Osteoblast (primary cell): Measurements from ENCODE around the gene ATG5. TPM values are rescaled to one million over a fixed set of nuclear protein-coding genes. Genes with fewer than 3 reads are reported as not detected.
A peak's percentile ranks its signal among the peaks of the same experiment; 100 is the strongest.

Experiments
- DNase-seq: peaks from one replicate; pipeline ENCODE4 v3.0.0; 2011; ENCODE audit warnings: low spot score, mixed read lengths; ENCODE audit not compliant: insufficient read length; ENCODE audit errors: missing footprints
- H2AFZ ChIP-seq: 2 replicates; pipeline ENCODE4 v1.6.0; 2011; ENCODE audit warnings: mild to moderate bottlenecking, low read length
- H3K27ac ChIP-seq: 2 replicates; pipeline ENCODE4 v1.5.1; 2011; ENCODE audit warnings: mild to moderate bottlenecking, low read depth, low read length, moderate library complexity
- H3K27me3 ChIP-seq: 2 replicates; pipeline ENCODE4 v1.6.0; 2012; ENCODE audit warnings: mild to moderate bottlenecking, control low read depth, inconsistent platforms, low read length, moderate library complexity; ENCODE audit not compliant: insufficient read depth
- H3K36me3 ChIP-seq: 2 replicates; pipeline ENCODE4 v1.5.1; 2011; ENCODE audit warnings: mild to moderate bottlenecking, low read length, control low read depth, moderate library complexity; ENCODE audit not compliant: insufficient read depth
- H3K4me1 ChIP-seq: 2 replicates; pipeline ENCODE4 v1.5.1; 2011; ENCODE audit warnings: mild to moderate bottlenecking, low read length, control low read depth, moderate library complexity; ENCODE audit not compliant: insufficient read depth
- H3K4me2 ChIP-seq: 2 replicates; pipeline ENCODE4 v1.6.0; 2011; ENCODE audit warnings: mild to moderate bottlenecking, low read length; ENCODE audit not compliant: insufficient read depth
- H3K4me3 ChIP-seq: fragments of 200-600 bp; sonication (generic); 3 replicates; pipeline ENCODE4 v1.5.1; 2012; ENCODE audit warnings: mild to moderate bottlenecking, low read length, inconsistent platforms; ENCODE audit not compliant: insufficient read depth
- H3K79me2 ChIP-seq: 2 replicates; pipeline ENCODE4 v1.6.0; 2012; ENCODE audit warnings: mild to moderate bottlenecking, low read length, control low read depth, inconsistent platforms; ENCODE audit not compliant: insufficient read depth
- H3K9me3 ChIP-seq: 2 replicates; pipeline ENCODE4 v1.5.1; 2011; ENCODE audit warnings: low read depth, low read length, control low read depth
- H4K20me1 ChIP-seq: 2 replicates; pipeline ENCODE4 v1.6.0; 2012; ENCODE audit warnings: mild to moderate bottlenecking, low read length, control low read depth; ENCODE audit not compliant: insufficient read depth
- total RNA-seq: library from RNA; depleted of rRNA; stranded (reverse); fragments of >200 nt; gene quantifications from 2 replicates; pipeline ENCODE4 v1.2.3, GENCODE V29; 2012
- TF ChIP-seq, protein P1 (sequence below): IDR thresholded peaks from 2 replicates; pipeline ENCODE4 v1.5.1; 2011; ENCODE audit warnings: mild to moderate bottlenecking, low read depth, low read length, moderate library complexity; ENCODE audit errors: extremely low read depth

The ATG5 gene
- total RNA-seq, 1 donor, result 59.0 TPM

DNA sequence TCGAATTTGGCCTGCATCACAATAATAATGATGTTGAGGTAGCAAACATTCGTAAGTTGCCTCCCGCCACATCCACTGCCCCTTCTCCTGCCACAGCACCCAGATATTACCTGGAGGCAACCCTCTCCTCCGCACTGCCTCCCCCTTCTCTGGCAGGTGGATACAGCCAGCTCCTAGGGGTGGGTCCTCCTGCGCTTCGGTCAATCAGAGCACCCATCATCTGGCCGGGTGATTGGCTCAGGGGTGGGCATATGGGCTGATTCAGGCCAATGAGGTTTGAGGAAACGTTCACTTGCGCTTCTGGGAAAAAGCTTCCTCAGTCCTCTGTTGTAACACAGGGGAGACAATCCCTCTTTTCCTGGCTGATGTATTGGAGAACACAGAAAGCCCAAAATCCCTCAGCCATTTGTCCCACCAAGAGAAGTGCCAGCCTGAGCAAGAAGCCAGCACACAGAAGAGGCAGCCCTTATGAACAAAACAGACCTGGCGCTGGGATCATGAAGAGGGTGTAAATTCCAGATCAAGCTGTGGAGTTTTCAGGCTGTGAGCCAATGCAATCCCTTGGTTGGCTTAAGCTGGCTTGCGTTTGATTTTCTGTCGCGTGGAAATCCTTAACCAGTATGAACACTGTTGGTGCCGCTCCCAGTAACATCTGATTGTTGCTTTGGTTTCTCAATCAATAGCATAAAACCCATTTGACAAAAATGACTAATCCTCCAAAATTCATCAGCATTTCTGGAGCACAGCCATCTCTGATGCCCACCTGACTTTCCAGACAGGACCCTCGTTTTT lies 157.3 kb downstream of the ATG5 start:
- peak; percentile 35 for DNase-seq
- Histone ChIP-seq H3K27ac (no peak overlapping the region), H3K4me3 (no peak overlapping the region), H3K9me3 (no peaks in the 10 kb centered on the region), H3K36me3 (no peaks in the 10 kb centered on the region), H3K4me2 (no peak overlapping the region), H2AFZ (no peak overlapping the region), H3K27me3 (no peaks in the 10 kb centered on the region), H3K4me1 (peaks cover 18% of the 10 kb centered on the region), H4K20me1 (no peaks in the 10 kb centered on the region), H3K79me2 (no peaks in the 10 kb centered on the region)
- TF ChIP-seq, protein P1, sequence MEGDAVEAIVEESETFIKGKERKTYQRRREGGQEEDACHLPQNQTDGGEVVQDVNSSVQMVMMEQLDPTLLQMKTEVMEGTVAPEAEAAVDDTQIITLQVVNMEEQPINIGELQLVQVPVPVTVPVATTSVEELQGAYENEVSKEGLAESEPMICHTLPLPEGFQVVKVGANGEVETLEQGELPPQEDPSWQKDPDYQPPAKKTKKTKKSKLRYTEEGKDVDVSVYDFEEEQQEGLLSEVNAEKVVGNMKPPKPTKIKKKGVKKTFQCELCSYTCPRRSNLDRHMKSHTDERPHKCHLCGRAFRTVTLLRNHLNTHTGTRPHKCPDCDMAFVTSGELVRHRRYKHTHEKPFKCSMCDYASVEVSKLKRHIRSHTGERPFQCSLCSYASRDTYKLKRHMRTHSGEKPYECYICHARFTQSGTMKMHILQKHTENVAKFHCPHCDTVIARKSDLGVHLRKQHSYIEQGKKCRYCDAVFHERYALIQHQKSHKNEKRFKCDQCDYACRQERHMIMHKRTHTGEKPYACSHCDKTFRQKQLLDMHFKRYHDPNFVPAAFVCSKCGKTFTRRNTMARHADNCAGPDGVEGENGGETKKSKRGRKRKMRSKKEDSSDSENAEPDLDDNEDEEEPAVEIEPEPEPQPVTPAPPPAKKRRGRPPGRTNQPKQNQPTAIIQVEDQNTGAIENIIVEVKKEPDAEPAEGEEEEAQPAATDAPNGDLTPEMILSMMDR, result no peak

DNA sequence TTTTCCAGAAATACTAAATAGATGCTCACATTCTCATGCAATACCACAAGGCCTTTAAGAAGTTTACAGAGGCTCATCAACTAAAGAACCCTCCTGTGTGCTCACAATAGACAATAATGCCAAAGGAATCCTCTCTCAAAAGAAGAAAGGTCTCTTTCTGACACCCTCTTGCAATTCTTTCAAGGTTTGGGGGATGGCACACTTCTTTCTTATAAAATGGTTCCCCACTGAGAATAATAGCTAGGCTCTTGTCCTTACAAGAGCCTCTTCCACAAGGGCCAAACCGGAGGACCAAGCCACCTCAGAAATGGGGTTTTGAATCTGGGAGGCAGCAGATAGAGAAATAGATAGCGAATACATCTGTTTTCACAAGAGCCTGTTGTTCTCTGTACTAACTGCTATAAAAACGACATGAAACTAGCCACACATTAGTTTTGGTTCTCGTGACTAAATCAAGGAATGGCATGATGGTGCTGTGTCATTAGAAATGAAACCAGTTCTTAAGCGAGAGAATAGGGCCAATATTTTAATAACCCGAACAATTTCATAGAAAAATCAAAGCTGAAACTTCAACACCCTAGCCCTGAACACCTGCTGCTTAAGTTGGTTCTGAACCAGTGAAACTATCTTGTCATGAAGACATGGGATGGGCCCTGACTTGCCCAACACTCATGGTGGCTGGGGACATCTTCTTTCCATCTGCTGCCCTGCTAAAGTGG lies 158.3 kb downstream of the ATG5 start:
- Histone ChIP-seq H3K27me3 (no peaks in the 10 kb centered on the region), H2AFZ (no peak overlapping the region), H4K20me1 (no peaks in the 10 kb centered on the region), H3K27ac (no peak overlapping the region), H3K9me3 (no peaks in the 10 kb centered on the region), H3K79me2 (no peaks in the 10 kb centered on the region), H3K4me2 (no peak overlapping the region), H3K4me3 (no peak overlapping the region), H3K36me3 (no peaks in the 10 kb centered on the region), H3K4me1 (peaks cover 28% of the 10 kb centered on the region)
- TF ChIP-seq, protein P1, result no peak
- no peak for DNase-seq

DNA sequence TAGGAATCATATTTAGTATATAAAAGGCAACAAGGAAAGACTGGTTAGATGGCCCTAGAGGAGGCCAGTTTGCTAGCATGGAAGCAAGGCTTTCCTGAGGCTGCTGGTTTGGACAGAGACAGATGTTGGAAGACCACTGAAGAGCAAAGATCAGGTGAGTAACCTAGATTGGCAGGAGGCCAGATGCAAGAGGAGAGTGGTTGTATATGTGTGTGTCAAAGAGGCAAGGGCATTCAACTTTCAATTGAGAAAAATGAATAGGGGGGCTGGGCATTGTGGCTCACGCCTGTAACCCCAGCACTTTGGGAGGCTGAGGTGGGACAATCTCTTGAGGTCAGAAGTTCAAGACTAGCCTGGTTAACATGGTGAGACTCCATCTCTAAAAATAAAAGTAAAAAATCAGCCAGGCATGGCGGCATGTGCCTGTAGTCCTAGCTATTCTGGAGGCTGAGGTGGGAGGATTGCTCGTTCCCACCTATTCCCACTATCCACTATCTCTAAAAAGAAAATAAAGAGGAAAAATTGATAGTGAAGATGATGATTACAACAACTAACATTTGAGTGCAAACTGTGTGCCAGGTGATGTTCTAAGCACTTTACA lies 159.6 kb downstream of the ATG5 start:
- no peak overlapping the region for H3K4me3 ChIP-seq
- H2AFZ ChIP-seq, result no peak overlapping the region
- DNase-seq, result no peak

More for the DNA sequence above, 159.6 kb downstream of the ATG5 start:
- Histone ChIP-seq H3K36me3 (no peaks in the 10 kb centered on the region), H3K4me2 (no peak overlapping the region), H3K4me1 (peaks cover 28% of the 10 kb centered on the region), H3K27ac (no peak overlapping the region), H4K20me1 (no peaks in the 10 kb centered on the region), H3K79me2 (no peaks in the 10 kb centered on the region), H3K27me3 (no peaks in the 10 kb centered on the region), H3K9me3 (no peaks in the 10 kb centered on the region)
- TF ChIP-seq, protein P1, result no peak
